22Rv1 (cell line): Measurements from ENCODE around the gene ADGRA3.

Source experiments
- ZFX ChIP-seq: fragments of 450-650 bp; IDR thresholded peaks from 2 replicates; pipeline ENCODE4 v1.6.1; 2017; ENCODE audit warnings: antibody characterized with exemption, borderline replicate concordance
- TF ChIP-seq, protein P1 (sequence below): fragments of 450-650 bp; IDR thresholded peaks from 2 replicates; pipeline ENCODE4 v1.5.1; 2017; ENCODE audit warnings: mild to moderate bottlenecking

DNA sequence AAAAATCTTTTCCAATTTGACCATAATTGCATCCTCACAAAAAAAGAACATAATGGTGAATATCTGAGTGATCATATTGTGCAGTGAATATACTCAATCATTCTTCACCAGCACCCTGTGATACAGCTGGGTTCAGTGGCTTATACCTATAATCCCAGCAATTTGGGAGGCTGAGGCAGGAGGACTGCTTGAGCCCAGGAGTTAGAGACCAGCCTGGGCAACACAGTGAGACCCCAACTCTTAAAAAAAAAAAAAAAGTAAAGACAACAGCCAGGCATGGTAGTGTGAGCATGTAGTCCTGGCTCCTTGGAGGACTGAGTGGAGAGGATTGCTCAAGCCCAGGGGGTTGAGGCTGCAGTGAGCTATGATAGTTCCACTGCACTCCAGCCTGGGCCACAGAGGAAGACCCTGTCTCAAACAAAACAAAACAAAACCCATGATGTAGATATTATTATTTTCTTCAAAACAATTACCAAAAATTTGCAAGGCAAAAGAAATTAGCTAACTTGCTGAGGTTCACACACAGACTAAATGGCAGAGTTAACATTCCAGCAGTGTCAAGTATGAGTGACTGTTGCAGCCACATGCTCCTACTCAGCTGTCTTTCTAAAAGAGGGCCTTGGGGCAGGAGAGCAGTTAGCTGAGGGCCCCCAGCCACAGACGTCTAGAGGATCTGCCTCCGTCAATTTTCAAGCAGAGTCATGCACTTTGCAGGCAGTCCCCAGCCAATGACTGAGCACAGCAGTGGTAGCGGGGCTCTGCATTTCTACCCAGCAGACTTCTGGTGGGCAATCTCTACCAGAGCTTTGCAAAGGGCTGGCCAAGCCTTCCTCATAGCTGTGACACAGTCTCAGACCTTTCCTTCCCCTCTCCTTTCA lies 33.4 kb downstream of the ADGRA3 start:
- TF ChIP-seq, protein P1, sequence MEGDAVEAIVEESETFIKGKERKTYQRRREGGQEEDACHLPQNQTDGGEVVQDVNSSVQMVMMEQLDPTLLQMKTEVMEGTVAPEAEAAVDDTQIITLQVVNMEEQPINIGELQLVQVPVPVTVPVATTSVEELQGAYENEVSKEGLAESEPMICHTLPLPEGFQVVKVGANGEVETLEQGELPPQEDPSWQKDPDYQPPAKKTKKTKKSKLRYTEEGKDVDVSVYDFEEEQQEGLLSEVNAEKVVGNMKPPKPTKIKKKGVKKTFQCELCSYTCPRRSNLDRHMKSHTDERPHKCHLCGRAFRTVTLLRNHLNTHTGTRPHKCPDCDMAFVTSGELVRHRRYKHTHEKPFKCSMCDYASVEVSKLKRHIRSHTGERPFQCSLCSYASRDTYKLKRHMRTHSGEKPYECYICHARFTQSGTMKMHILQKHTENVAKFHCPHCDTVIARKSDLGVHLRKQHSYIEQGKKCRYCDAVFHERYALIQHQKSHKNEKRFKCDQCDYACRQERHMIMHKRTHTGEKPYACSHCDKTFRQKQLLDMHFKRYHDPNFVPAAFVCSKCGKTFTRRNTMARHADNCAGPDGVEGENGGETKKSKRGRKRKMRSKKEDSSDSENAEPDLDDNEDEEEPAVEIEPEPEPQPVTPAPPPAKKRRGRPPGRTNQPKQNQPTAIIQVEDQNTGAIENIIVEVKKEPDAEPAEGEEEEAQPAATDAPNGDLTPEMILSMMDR: no peak
- TF ChIP-seq ZFX: no peak
